Panc1 (cell line): ENCODE results near the gene FBP2.

Experiments
- POLR2AphosphoS5 ChIP-seq: IDR thresholded peaks from 2 replicates; pipeline ENCODE4 v1.6.1; 2012; ENCODE audit warnings: mild to moderate bottlenecking, low read depth, low read length, moderate library complexity
- SIN3A ChIP-seq: IDR thresholded peaks from 2 replicates; pipeline ENCODE4 v1.6.1; 2012; ENCODE audit warnings: low read depth, mild to moderate bottlenecking, low read length, moderate library complexity, borderline replicate concordance; ENCODE audit not compliant: insufficient read depth
- TF ChIP-seq, protein P1 (sequence below): fragments of 450-650 bp; IDR thresholded peaks from 2 replicates; pipeline ENCODE4 v1.5.1; 2017; ENCODE audit warnings: mild to moderate bottlenecking
- TF ChIP-seq, protein P2 (sequence below), 2 experiments: IDR thresholded peaks; 2 replicates each; pipeline ENCODE4 v1.6.1; 2011 to 2012; ENCODE audit warnings: low read depth in 2 of 2, control low read depth in 1 of 2, low read length in 1 of 2, mild to moderate bottlenecking in 1 of 2, moderate library complexity in 1 of 2; ENCODE audit not compliant: insufficient read depth in 1 of 2

DNA sequence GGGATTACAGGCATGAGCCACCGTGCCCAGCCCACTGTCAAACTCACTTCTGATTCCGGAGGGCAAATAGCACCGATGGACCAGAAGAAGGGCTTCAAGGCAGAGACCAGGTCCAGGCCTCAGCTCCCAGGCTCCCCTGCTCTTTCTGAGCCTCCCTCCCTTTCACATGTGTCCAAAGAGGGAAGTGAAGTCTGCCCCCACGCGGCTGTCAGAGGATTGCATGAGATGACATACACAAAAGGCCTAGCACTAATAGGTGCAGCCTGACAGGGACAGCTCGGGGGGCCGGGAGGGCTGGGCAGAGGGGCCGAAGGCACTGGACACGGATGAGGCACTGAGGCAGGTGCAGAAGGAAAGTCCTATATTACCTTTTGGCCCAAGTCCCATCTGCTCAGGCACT, 29.6 kb upstream of the FBP2 start:
- TF ChIP-seq, protein P1, sequence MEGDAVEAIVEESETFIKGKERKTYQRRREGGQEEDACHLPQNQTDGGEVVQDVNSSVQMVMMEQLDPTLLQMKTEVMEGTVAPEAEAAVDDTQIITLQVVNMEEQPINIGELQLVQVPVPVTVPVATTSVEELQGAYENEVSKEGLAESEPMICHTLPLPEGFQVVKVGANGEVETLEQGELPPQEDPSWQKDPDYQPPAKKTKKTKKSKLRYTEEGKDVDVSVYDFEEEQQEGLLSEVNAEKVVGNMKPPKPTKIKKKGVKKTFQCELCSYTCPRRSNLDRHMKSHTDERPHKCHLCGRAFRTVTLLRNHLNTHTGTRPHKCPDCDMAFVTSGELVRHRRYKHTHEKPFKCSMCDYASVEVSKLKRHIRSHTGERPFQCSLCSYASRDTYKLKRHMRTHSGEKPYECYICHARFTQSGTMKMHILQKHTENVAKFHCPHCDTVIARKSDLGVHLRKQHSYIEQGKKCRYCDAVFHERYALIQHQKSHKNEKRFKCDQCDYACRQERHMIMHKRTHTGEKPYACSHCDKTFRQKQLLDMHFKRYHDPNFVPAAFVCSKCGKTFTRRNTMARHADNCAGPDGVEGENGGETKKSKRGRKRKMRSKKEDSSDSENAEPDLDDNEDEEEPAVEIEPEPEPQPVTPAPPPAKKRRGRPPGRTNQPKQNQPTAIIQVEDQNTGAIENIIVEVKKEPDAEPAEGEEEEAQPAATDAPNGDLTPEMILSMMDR = peak; percentile 71
- TF ChIP-seq POLR2AphosphoS5 (no peak), SIN3A (no peak)
- TF ChIP-seq, protein P2, sequence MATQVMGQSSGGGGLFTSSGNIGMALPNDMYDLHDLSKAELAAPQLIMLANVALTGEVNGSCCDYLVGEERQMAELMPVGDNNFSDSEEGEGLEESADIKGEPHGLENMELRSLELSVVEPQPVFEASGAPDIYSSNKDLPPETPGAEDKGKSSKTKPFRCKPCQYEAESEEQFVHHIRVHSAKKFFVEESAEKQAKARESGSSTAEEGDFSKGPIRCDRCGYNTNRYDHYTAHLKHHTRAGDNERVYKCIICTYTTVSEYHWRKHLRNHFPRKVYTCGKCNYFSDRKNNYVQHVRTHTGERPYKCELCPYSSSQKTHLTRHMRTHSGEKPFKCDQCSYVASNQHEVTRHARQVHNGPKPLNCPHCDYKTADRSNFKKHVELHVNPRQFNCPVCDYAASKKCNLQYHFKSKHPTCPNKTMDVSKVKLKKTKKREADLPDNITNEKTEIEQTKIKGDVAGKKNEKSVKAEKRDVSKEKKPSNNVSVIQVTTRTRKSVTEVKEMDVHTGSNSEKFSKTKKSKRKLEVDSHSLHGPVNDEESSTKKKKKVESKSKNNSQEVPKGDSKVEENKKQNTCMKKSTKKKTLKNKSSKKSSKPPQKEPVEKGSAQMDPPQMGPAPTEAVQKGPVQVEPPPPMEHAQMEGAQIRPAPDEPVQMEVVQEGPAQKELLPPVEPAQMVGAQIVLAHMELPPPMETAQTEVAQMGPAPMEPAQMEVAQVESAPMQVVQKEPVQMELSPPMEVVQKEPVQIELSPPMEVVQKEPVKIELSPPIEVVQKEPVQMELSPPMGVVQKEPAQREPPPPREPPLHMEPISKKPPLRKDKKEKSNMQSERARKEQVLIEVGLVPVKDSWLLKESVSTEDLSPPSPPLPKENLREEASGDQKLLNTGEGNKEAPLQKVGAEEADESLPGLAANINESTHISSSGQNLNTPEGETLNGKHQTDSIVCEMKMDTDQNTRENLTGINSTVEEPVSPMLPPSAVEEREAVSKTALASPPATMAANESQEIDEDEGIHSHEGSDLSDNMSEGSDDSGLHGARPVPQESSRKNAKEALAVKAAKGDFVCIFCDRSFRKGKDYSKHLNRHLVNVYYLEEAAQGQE (IDR thresholded peaks at IDR 0.05; ENCODE audit: insufficient read depth in 1 of 2, low read depth in 2 of 2, low read length in 1 of 2) = no peak
